Measurements from ENCODE around the gene DMRTC2. TPM values are rescaled to one million over a fixed set of nuclear protein-coding genes. Genes with fewer than 3 reads are reported as not detected.

The DMRTC2 gene
- total RNA-seq, 1 donor from 2014 or later = not detected

GRCh38 chr19:41802770-41803169 lies 42.1 kb upstream of the DMRTC2 start:
- H3K4me3 Mint-ChIP-seq = no peak overlapping the region
- no peak overlapping the region for H3K27ac Mint-ChIP-seq
- H3K4me1 Mint-ChIP-seq = no peaks in the 10 kb centered on the region
- DNase-seq (ENCODE audit: low spot score in 2 of 2, unreplicated experiment in 2 of 2) = no peak
- TF ChIP-seq CTCF (IDR thresholded peaks at IDR 0.05; ENCODE audit: unreplicated experiment) = no peak
- H3K36me3 Mint-ChIP-seq = no peaks in the 10 kb centered on the region
- peaks cover 54% of the 10 kb centered on the region for H3K9me3 Mint-ChIP-seq
- H3K27me3 Mint-ChIP-seq (ENCODE audit: low read depth) = no peaks in the 10 kb centered on the region

- DNase-seq (ENCODE audit: low spot score in 2 of 2, unreplicated experiment in 2 of 2) = no peak
- no peaks in the 10 kb centered on the region for H3K4me1 Mint-ChIP-seq
- H3K4me3 Mint-ChIP-seq = no peak overlapping the region
- peaks cover 53% of the 10 kb centered on the region for H3K9me3 Mint-ChIP-seq
- no peaks in the 10 kb centered on the region for H3K36me3 Mint-ChIP-seq
- no peak overlapping the region for H3K27ac Mint-ChIP-seq
- H3K27me3 Mint-ChIP-seq (ENCODE audit: low read depth) = no peaks in the 10 kb centered on the region
- TF ChIP-seq CTCF (IDR thresholded peaks at IDR 0.05; ENCODE audit: unreplicated experiment) = no peak
Observed at GRCh38 chr19:41804336-41804735, 40.5 kb upstream of the DMRTC2 start.

GRCh38 chr19:41807176-41807575 lies 37.7 kb upstream of the DMRTC2 start:
- H3K4me3 Mint-ChIP-seq = no peak overlapping the region
- DNase-seq (ENCODE audit: low spot score in 2 of 2, unreplicated experiment in 2 of 2) = no peak
- H3K9me3 Mint-ChIP-seq = peaks cover 34% of the 10 kb centered on the region
- H3K27ac Mint-ChIP-seq = no peak overlapping the region
- no peaks in the 10 kb centered on the region for H3K27me3 Mint-ChIP-seq (ENCODE audit: low read depth)
- TF ChIP-seq CTCF (IDR thresholded peaks at IDR 0.05; ENCODE audit: unreplicated experiment) = no peak
- no peaks in the 10 kb centered on the region for H3K4me1 Mint-ChIP-seq
- H3K36me3 Mint-ChIP-seq = no peaks in the 10 kb centered on the region

- Mint-ChIP-seq H3K9me3 (peaks cover 37% of the 10 kb centered on the region), H3K4me1 (no peaks in the 10 kb centered on the region), H3K27me3 (ENCODE audit: low read depth) (no peaks in the 10 kb centered on the region), H3K4me3 (no peak overlapping the region), H3K27ac (no peak overlapping the region), H3K36me3 (no peaks in the 10 kb centered on the region)
- no peak for DNase-seq (ENCODE audit: low spot score in 2 of 2, unreplicated experiment in 2 of 2)
- no peak for TF ChIP-seq CTCF (IDR thresholded peaks at IDR 0.05; ENCODE audit: unreplicated experiment)
Observed at GRCh38 chr19:41808663-41809566, 35.9 kb upstream of the DMRTC2 start.

- H3K9me3 Mint-ChIP-seq = peaks cover 42% of the 10 kb centered on the region
- no peaks in the 10 kb centered on the region for H3K4me1 Mint-ChIP-seq
- H3K36me3 Mint-ChIP-seq = no peaks in the 10 kb centered on the region
- no peak for DNase-seq (ENCODE audit: low spot score in 2 of 2, unreplicated experiment in 2 of 2)
- no peak overlapping the region for H3K27ac Mint-ChIP-seq
- H3K4me3 Mint-ChIP-seq = no peak overlapping the region
- no peak for TF ChIP-seq CTCF (IDR thresholded peaks at IDR 0.05; ENCODE audit: unreplicated experiment)
- no peaks in the 10 kb centered on the region for H3K27me3 Mint-ChIP-seq (ENCODE audit: low read depth)
Observed at GRCh38 chr19:41810301-41810700, 34.5 kb upstream of the DMRTC2 start.

Data from mesothelial cell of epicardium (in vitro differentiated cells).